ENCODE results near the gene NOC4L. TPM values are rescaled to one million over a fixed set of nuclear protein-coding genes. Genes with fewer than 3 reads are reported as not detected.

The NOC4L gene
- total and polyA plus RNA-seq, 2 of the 4 experiments (the other 2 are of a cell fraction), result 5.2 to 13.4 TPM

DNA sequence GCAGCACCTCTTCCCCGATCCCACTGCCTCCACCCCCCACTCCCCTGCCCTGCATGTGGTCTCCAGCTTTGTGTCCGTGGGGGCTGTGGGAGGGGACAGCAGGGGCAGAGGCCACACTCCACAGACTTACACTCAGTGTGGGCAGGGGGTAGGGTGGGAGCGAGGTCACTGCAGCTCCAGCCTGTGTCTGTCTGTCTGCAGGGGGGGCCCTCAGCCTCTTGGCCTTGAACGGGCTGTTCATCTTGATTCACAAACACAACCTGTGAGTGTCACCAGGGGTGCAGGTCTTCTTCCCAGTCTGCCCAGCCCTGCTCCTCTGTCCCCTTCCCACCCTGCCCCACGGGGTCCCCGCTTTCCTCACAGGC is 6.5 kb downstream of the NOC4L start:
- H3K4me1 ChIP-seq (ENCODE audit: control insufficient read depth, insufficient read depth, low read length), result no peaks in the 10 kb centered on the region
- dilution Hi-C loops (cut with HindIII; ENCODE audit: low sequenced_read_pairs, unreplicated experiment) (no loop called here), intact Hi-C loops (cut with micrococcal nuclease) (loop anchor here (5.0 kb wide), 1 partner anchor 467 kb away; the partner anchor contains the start of gene P2RX2), in situ Hi-C loops (cut with MboI; ENCODE audit: low sequenced_read_pairs) (loop anchor here (5.0 kb wide), 1 partner anchor 267 kb away; no protein-coding TSS in a partner anchor)
- WGBS, 2 experiments (ENCODE audit: extremely low coverage in 2 of 2, insufficient read length in 1 of 2), result 100% methylated on average over 2 of the region's 6 CpGs; no CpG with 5 or more reads in 1 of the 2 experiments
- no peak overlapping the region for H3K18ac ChIP-seq (ENCODE audit: low read depth, low read length)
- no peak overlapping the region for H4K91ac ChIP-seq (ENCODE audit: insufficient read depth, low read depth, low read length)
- H2AK9ac ChIP-seq (replicated peaks; ENCODE audit: low read depth, low read length, poor library complexity), result no peak overlapping the region
- H3K9ac ChIP-seq (ENCODE audit: low read depth, low read length), result no peak overlapping the region
- CTCF ChIA-PET, result no interaction called here
- peaks cover 17% of the 10 kb centered on the region for H3K36me3 ChIP-seq (ENCODE audit: control insufficient read depth, insufficient read depth, low read length)
- no peak overlapping the region for H3K23ac ChIP-seq (ENCODE audit: low read depth, low read length)
- H2BK120ac ChIP-seq (ENCODE audit: low read depth, low read length), result no peak overlapping the region
- POLR2A ChIA-PET (ENCODE audit: unreplicated experiment), result no interaction called here
- no peak overlapping the region for H2BK5ac ChIP-seq (ENCODE audit: low read depth, low read length, poor library complexity, severe bottlenecking)
- H4K20me1 ChIP-seq (ENCODE audit: insufficient read depth, low read length), result peaks cover 13% of the 10 kb centered on the region
- no peak for DNase-seq
- no peak for ATAC-seq (ENCODE audit: low read depth)
- no peak overlapping the region for H3K27ac ChIP-seq (ENCODE audit: insufficient read depth, low read length)
- H3K79me1 ChIP-seq (ENCODE audit: low read depth in 1 of 2, low read length in 2 of 2), result peaks cover 6 to 11% of the 10 kb centered on the region in 2 experiments; a peak in 2 of 4 replicates
- no peak overlapping the region for H3K56ac ChIP-seq (ENCODE audit: extremely low read depth, insufficient read depth, low read length)
- no peak overlapping the region for H3K4me3 ChIP-seq (ENCODE audit: insufficient read depth, low read depth, low read length)
- H2BK15ac ChIP-seq (ENCODE audit: low read depth, low read length), result no peak overlapping the region
- H3K27me3 ChIP-seq (ENCODE audit: control insufficient read depth, insufficient read depth, low read length), result no peaks in the 10 kb centered on the region
- no peak overlapping the region for H3K14ac ChIP-seq (replicated peaks; ENCODE audit: low read depth, low read length)
- no TSS peak for BruUV-seq (replicated peaks)
- no peak overlapping the region for H2BK20ac ChIP-seq (ENCODE audit: low read depth, low read length)
- no peak overlapping the region for H3K4me2 ChIP-seq (ENCODE audit: low read depth, low read length)
- H3K4ac ChIP-seq (ENCODE audit: low read depth, low read length), result no peak overlapping the region
- H2AK5ac ChIP-seq (ENCODE audit: low read depth, low read length), result no peak overlapping the region
- TF ChIP-seq NFE2L2 (IDR thresholded peaks at IDR 0.05; ENCODE audit: low read depth, low read length) (no peak), POLR2A (IDR thresholded peaks at IDR 0.05; ENCODE audit: low read depth, low read length) (no peak), MAZ (IDR thresholded peaks at IDR 0.05; ENCODE audit: borderline replicate concordance, low read depth, low read length) (no peak), CHD1 (IDR thresholded peaks at IDR 0.05; ENCODE audit: low read depth, low read length) (no peak), SMC3 (IDR thresholded peaks at IDR 0.05; ENCODE audit: low read depth, low read length) (no peak), RCOR1 (IDR thresholded peaks at IDR 0.05; ENCODE audit: insufficient replicate concordance, low read length) (no peak), MAFK (IDR thresholded peaks at IDR 0.05; ENCODE audit: low read depth, low read length) (no peak), RAD21 (IDR thresholded peaks at IDR 0.05; ENCODE audit: low read length) (no peak), RFX5 (IDR thresholded peaks at IDR 0.05; ENCODE audit: low read depth, low read length) (no peak), BHLHE40 (IDR thresholded peaks at IDR 0.05; ENCODE audit: low read depth, low read length) (no peak), MXI1 (IDR thresholded peaks at IDR 0.05; ENCODE audit: borderline replicate concordance, low read depth, low read length) (no peak), FOS (IDR thresholded peaks at IDR 0.05; ENCODE audit: low read depth, low read length) (no peak), CEBPB (IDR thresholded peaks at IDR 0.05; ENCODE audit: low read depth, low read length) (no peak)
- TF ChIP-seq, protein P1, sequence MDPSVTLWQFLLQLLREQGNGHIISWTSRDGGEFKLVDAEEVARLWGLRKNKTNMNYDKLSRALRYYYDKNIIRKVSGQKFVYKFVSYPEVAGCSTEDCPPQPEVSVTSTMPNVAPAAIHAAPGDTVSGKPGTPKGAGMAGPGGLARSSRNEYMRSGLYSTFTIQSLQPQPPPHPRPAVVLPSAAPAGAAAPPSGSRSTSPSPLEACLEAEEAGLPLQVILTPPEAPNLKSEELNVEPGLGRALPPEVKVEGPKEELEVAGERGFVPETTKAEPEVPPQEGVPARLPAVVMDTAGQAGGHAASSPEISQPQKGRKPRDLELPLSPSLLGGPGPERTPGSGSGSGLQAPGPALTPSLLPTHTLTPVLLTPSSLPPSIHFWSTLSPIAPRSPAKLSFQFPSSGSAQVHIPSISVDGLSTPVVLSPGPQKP (IDR thresholded peaks at IDR 0.05; ENCODE audit: borderline replicate concordance, low read depth, low read length), result no peak
- TF ChIP-seq, protein P2, sequence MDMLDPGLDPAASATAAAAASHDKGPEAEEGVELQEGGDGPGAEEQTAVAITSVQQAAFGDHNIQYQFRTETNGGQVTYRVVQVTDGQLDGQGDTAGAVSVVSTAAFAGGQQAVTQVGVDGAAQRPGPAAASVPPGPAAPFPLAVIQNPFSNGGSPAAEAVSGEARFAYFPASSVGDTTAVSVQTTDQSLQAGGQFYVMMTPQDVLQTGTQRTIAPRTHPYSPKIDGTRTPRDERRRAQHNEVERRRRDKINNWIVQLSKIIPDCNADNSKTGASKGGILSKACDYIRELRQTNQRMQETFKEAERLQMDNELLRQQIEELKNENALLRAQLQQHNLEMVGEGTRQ (IDR thresholded peaks at IDR 0.05; ENCODE audit: low read depth, low read length), result no peak
- TF ChIP-seq, protein P3, sequence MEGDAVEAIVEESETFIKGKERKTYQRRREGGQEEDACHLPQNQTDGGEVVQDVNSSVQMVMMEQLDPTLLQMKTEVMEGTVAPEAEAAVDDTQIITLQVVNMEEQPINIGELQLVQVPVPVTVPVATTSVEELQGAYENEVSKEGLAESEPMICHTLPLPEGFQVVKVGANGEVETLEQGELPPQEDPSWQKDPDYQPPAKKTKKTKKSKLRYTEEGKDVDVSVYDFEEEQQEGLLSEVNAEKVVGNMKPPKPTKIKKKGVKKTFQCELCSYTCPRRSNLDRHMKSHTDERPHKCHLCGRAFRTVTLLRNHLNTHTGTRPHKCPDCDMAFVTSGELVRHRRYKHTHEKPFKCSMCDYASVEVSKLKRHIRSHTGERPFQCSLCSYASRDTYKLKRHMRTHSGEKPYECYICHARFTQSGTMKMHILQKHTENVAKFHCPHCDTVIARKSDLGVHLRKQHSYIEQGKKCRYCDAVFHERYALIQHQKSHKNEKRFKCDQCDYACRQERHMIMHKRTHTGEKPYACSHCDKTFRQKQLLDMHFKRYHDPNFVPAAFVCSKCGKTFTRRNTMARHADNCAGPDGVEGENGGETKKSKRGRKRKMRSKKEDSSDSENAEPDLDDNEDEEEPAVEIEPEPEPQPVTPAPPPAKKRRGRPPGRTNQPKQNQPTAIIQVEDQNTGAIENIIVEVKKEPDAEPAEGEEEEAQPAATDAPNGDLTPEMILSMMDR (conservative IDR thresholded peaks at IDR 0.05; ENCODE audit: low read depth, low read length), result no peak
- H4K8ac ChIP-seq (ENCODE audit: low read depth in 2 of 2, low read length in 2 of 2), result no peak overlapping the region
- no peaks in the 10 kb centered on the region for H3K9me1 ChIP-seq (ENCODE audit: insufficient read depth, low read length)
- no peak overlapping the region for H2AFZ ChIP-seq (replicated peaks; ENCODE audit: low read length, poor library complexity)
- no peaks in the 10 kb centered on the region for H3K9me3 ChIP-seq (ENCODE audit: control insufficient read depth, insufficient read depth, low read length)
- no peak overlapping the region for H4K5ac ChIP-seq (ENCODE audit: low read depth, low read length)
